ENCODE measurements around the gene MGA.

Gene MGA

GRCh38 chr15:41782371-41783282 lies 122.4 kb downstream of the MGA start:
- FAIRE-seq = no peak

DNA sequence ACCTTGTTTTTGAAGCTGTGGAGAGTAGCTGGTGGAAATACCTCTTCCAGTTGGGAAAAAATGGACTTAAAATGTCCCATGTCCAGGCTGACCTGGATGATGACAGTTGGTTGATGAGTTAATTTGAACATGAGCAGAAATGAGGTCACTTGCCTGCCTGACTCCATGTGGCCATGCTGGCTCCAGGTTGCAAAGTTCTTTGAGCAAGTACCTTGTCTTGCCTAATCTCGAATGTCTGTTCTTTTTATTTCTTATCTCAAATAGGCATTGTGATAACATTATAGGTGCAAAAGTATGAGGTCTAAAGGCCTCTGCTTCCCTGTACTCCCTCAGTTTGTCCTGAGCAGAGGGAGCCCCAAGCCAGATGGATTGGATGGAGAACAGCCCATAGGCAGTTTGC lies 123.1 kb downstream of the MGA start:
- DNase-seq (ENCODE audit: low spot score) = no peak
- no peak for FAIRE-seq

More at GRCh38 chr15:41782371-41783282, 122.4 kb downstream of the MGA start:
- DNase-seq (ENCODE audit: low spot score) = no peak

- FAIRE-seq = no peak
- no peak for DNase-seq (ENCODE audit: low spot score)
Observed at GRCh38 chr15:41788262-41788661, 128.1 kb downstream of the MGA start.

DNA sequence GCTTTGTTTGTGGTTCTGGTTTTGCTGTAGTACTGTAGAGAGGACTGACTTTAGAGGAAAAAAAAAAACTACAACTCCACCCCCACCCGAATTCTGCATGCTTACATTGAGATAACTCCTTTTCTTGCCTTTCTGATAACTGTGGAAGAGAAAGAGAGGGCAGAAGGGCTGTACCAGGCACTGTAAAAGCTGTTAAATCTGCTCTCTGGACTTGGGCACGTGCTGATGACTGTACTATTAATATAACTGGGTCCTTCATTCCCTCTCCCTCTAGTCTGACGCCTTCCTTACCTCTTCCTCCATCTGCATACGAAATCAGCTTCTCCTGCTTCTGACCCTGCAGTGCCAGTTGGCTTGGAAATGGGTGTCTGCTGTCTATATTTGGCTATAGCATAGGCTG lies 129.0 kb downstream of the MGA start:
- FAIRE-seq (no peak), DNase-seq (ENCODE audit: low spot score) (no peak)

DNA sequence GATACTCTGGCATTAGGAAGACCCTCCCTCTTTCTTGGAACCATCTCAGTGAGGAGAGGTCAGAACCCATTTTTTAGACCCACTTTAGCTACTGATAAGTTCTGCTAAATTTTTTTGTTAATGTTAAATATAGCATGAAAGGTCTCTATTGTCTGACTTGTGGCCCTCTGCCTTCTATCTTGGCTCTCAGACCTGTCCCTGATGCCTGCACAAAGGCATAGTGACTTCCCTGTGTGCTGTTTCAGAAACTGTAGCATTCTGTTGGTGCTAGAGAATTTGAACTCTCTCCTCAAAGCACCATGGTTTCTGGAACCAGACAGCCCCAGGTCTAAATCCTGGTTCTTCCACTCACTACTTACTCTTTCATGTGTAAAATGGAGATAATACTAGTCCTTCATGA lies 129.5 kb downstream of the MGA start:
- FAIRE-seq = no peak
- DNase-seq (ENCODE audit: low spot score) = no peak

GRCh38 chr15:41790169-41790568 lies 130.0 kb downstream of the MGA start:
- FAIRE-seq (no peak), DNase-seq (ENCODE audit: low spot score) (no peak)

GRCh38 chr15:41790756-41791546 lies 130.7 kb downstream of the MGA start:
- FAIRE-seq = no peak

GRCh38 chr15:41791547-41791937 lies 131.3 kb downstream of the MGA start:
- DNase-seq (ENCODE audit: low spot score) (no peak), FAIRE-seq (no peak)

More at GRCh38 chr15:41790756-41791546, 130.7 kb downstream of the MGA start:
- DNase-seq (ENCODE audit: low spot score) = peak; percentile 62

- DNase-seq (ENCODE audit: low spot score) (no peak), FAIRE-seq (no peak)
Observed at GRCh38 chr15:41792000-41792637, 131.9 kb downstream of the MGA start.

DNA sequence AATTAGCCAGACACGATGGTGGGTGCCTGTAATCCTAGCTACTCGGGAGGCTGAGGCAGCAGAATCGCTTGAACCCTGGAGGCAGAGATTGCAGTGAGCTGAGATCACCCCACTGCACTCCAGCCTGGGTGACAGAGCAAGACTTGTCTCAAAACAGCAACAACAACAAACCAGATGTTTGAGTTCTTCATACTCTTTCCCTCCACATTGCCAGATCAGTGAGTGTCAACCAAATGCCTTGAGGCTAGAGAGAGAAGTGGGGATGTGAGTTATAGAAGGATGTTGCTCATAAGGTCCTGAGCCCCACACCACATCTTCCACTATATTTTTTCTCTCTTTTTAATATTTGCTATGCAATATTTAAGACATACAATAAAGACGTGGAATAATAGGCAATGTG lies 133.9 kb downstream of the MGA start:
- DNase-seq (ENCODE audit: low spot score) = no peak
- no peak for FAIRE-seq

GRCh38 chr15:41795996-41796856 lies 136.0 kb downstream of the MGA start:
- DNase-seq (ENCODE audit: low spot score) = no peak
- FAIRE-seq = no peak

GRCh38 chr15:41797201-41797944 lies 137.2 kb downstream of the MGA start:
- DNase-seq (ENCODE audit: low spot score) (no peak), FAIRE-seq (no peak)

DNA sequence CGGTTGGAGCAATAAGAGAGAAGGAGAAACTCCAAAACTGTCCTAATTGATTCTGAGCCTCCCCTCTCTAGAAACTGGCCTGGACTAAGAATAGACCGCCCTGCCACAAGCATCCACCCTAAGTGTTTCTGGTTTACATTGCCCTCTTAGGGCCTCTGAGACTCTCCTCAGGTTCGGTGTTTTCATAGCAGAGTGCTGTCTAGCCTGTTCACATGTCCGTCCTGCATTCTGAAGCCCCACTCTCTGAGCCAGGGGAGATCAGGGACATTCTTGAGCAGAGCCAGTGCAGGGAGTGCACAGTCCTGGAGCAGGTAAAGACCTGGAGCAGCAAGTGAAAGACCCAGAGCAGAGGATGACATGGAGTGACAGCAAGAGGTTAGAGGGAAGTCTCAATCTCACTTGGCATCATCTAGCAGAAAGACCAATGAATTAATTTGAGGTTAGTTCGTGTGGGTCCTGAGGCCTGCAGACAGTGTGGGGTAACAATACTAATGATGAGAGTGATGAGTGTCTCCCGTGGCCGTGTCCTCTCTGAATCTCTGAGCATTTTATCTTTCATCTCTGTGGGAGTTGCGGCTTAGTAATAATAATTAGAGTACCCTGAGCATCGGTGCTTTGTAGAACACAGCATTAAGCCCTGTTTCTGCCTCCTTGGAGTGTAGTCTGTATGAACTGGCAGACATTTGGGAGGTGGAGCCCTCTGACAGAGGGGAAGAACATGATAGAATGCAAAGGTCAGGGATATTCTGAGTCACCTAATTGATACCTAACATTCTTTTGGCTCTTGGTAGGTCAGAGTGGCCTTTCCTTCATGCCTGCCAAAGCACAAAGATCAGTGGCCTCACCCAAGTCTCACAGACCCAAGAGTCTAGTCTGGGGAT lies 138.6 kb downstream of the MGA start:
- FAIRE-seq = no peak
- DNase-seq (ENCODE audit: low spot score) = no peak

DNA sequence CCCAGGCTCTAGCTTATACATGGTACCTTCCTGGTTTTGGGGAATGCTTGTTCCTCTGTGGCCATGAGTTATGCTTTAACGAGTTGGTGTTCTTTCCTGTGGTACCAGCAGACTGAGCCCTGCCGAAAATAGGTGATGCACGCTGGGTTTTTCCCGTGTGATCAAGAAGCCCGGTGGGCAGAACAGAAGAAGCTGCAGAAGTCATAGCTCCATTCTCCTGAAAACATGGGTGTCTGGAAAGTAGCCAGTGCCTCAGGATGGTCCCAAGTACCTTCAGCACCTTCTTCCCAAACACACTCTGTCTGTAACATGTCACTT lies 139.2 kb downstream of the MGA start:
- DNase-seq (ENCODE audit: low spot score) = no peak
- FAIRE-seq = no peak

GRCh38 chr15:41801185-41801584 lies 141.0 kb downstream of the MGA start:
- DNase-seq (ENCODE audit: low spot score) (no peak), FAIRE-seq (no peak)

GRCh38 chr15:41801850-41802455 lies 141.7 kb downstream of the MGA start:
- FAIRE-seq = no peak
- DNase-seq (ENCODE audit: low spot score) = no peak

DNA sequence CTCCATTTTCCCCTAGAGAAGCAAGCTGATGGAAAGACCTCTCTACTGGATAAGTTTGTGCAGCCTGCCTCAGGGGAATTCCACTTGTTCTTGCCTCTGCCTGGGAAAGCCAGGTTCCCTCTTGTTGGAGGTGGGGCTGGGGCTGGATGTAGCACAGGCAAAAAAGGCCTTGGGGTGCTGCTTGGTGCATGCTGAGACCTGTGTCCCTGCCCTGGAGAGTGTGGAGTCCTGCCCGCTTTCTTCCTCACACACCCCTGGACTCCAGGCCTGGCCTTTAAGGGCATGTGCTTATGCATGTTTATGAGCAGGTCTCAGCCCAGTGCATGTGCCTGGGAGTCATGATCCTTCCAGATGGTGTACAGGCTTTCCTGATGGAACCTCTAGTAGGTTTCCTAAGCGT lies 144.2 kb downstream of the MGA start:
- FAIRE-seq (no peak), DNase-seq (ENCODE audit: low spot score) (no peak)

DNA sequence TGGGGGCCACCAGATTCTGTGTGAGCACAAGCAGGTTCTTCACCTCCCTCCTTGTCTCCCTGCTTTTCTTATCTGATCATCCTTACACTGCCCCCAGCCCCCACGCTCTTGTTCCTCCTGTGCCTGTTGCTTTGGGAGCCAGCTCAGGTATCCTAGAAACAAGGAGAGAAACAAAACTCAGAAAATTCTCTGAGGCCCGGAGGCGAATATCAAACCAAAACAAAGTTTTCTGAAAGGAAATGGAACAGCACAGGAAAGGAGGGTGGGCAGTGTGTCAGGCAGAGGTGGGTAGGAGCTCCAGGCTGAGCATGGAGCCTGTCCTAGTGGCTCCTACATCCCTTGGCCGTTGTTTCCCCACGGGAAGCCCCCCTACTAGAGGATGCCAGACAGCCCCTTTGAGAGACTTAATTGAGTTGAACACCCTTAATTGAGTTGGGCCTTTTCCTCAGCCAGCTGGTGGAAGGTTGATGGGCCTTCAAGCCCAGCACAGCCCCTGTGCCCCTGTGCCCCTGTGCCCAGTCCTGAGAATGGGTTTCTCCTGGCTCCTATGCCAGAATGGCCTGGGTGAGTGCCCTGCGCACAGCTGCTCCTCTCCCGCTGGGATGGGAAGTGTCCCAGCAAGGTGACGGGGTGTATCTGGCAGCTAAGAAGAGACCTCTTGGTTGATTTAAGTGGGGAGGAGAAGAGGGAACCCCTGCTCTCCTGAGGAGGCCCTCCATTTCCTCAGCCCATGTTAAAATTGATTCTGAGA lies 144.9 kb downstream of the MGA start:
- no peak for DNase-seq (ENCODE audit: low spot score)
- FAIRE-seq = no peak
